HG03159 (cell line): ENCODE data around the gene NUP93.
"Not testable (repeated sequence)": the region's sequence is repeated elsewhere in the genome, so short reads cannot be mapped to it uniquely, and the experiment has no call there.

Experiments used
- ATAC-seq: cut with Tn5 transposase; IDR thresholded peaks from one replicate; pipeline ENCODE4 v1.9.1; 2021; ENCODE audit warnings: mild to moderate bottlenecking, moderate library complexity; ENCODE audit not compliant: unreplicated experiment

The NUP93 gene

DNA sequence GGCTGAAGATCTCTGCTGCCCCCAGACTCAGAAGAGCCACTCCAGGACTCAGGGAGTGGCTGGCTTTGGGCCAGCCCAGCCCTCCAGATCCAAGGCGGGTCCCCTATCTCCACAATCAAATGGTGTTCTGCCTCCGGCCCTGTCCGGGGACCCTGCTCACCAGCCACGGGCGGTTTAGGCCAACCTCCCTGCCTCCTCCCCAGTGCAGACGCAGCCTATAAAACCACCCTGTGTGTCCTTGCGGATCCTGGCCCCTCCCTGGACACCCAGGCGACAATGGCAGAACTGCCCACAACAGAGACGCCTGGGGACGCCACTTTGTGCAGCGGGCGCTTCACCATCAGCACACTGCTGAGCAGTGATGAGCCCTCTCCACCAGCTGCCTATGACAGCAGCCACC, 135.0 kb downstream of the NUP93 start, which contains the start of gene SLC12A3:
SLC12A3 (plus strand) TSS at position 248 of the 400 bp plus-strand sequence; CDS start at position 277, 29 bp downstream.
- no peak for ATAC-seq

- ATAC-seq, result no peak
Observed at GRCh38 chr16:56865394-56866062, 135.6 kb downstream of the NUP93 start.

GRCh38 chr16:56866955-56867830, 137.3 kb downstream of the NUP93 start:
- ATAC-seq, result no peak

GRCh38 chr16:56868175-56868574, 138.2 kb downstream of the NUP93 start:
- no peak for ATAC-seq

DNA sequence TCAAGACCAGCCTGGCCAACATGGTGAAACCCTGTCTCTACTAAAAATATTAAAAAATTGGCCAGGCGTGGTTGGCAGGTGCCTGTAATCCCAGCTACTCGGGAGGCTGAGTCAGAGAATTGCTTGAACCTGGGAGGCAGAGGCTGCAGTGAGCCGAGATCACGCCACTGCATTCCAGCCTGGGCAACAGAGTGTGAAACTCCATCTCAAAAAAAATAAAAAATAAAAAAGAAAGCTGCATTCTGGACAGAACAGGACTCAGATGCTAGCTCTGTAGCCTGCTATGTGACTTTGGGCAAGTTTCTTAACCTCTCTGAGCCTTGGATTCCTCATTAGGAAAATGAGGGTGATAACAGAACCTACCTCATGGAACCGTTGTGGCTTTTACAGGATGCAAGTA, 138.8 kb downstream of the NUP93 start:
- not testable (repeated sequence) for ATAC-seq

DNA sequence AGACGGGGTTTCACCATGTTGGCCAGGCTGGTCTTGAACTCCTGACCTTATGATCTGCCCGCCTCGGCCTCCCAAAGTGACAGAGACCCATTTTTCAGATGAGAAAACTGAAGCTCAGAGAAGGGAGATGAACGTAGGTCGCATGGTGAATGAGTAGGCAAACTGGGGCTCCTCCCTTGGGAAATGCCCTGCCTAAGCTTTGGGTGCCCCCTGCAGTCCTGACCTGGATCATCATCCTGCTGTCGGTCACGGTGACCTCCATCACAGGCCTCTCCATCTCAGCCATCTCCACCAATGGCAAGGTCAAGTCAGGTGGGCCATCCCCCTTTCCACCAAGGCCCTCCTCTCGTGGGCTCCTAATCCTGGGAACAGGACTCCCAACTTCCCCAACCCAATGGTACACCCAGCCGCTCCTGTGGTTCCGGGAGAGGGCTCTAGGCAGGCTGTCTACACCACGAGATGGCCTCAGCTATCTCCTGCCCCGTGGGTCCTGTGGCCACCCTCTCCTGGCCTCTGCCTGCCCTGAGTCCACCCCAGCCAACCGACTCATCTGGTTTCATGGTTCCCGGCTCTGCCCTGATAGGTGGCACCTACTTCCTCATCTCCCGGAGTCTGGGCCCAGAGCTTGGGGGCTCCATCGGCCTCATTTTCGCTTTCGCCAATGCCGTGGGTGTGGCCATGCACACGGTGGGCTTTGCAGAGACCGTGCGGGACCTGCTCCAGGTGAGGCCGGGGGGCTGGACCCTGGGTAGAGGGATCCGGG, 139.8 kb downstream of the NUP93 start:
- ATAC-seq, result no peak

DNA sequence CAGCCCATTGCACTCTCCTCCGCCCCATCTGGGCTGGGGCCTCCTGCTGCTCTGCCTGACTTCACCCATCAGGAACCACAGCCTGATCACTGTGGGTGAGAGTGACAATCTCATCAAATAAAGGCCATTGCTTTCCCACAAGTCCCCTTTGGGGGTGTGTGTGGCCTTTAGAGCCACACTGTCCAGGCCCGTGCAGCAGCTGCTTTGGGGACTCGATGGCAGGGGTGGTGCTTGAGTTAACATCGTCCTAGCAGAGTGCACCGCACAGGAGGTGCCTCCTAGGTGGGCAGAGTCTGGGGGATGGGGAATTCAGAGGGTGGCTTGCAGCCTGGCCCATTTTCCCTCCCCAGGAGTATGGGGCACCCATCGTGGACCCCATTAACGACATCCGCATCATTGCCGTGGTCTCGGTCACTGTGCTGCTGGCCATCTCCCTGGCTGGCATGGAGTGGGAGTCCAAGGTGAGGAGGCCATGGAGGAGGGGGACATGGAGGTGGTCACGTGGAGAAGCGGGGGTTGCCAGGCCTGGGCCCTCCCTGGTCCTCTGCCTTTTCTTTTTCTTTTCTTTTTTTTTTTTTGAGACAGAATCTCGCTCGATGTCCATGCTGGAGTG, 140.5 kb downstream of the NUP93 start:
- no peak for ATAC-seq

DNA sequence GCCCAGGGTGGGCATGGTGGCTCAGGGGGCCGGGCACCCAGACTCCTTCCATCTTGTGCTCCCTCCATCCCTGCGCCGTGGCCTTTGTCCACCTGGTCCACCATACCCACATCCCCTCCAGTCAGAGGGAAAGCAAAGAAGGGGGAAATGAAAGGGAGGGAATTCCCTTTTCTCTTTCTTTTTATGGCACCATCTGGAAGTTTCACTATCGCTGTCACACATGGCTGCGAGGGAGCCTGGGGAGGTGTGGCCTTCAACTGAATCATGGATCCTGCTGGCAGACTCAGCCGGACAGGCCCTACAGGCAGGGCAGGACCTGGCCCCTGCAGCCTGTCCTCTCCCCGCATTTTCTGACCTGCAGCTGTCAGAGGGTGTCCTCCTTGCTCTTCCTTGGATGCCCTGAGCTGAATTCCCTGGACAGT, 141.3 kb downstream of the NUP93 start:
- ATAC-seq, result no peak

DNA sequence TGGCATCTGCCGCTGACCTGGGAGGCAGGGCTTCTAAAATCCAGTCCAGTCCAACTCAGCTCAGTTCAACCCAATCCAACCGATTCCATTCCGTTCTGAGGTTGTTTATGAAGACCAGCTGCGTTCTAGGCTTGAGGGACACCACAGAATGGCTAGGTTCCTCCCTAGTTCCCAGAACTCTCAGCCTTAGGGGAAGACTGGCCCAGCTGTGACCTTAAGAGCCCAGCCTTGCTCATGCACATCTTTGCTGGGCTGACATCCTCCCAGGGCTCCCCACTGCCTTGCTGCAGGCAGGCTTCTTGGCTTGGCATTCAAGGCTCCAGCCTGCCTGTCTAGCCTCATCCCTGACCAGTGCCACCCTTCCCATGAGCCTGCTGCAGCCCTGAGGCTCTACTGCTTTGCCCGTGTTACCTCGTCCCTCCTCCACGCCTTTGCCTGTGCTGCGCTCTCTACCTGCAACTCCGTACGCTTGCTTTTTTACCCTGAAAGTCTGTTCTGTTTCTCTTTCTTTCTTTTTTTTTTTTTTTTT, 143.0 kb downstream of the NUP93 start:
- no peak for ATAC-seq

GRCh38 chr16:56874800-56875199, 144.9 kb downstream of the NUP93 start:
- no peak for ATAC-seq

DNA sequence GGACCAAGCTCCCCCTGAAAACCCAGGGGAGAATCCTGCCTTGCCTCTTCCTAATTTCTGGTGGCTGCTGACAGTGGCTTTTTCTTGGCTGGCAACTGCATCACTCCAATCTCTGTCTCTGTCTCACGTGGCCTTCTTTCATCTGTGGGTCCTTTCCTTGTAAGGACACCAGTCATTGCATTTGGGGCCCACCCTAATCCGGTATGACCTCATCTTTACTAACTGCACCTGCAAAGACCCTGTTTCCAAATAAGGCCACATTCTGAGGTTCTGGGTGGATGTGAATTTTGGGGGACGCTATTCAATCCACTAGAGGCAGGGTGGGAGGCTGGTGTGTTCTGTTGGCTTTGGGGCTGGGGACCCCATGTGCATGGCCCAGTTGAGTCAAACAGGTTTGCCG, 146.1 kb downstream of the NUP93 start:
- ATAC-seq, result no peak

GRCh38 chr16:56877486-56878182, 147.7 kb downstream of the NUP93 start:
- no peak for ATAC-seq

DNA sequence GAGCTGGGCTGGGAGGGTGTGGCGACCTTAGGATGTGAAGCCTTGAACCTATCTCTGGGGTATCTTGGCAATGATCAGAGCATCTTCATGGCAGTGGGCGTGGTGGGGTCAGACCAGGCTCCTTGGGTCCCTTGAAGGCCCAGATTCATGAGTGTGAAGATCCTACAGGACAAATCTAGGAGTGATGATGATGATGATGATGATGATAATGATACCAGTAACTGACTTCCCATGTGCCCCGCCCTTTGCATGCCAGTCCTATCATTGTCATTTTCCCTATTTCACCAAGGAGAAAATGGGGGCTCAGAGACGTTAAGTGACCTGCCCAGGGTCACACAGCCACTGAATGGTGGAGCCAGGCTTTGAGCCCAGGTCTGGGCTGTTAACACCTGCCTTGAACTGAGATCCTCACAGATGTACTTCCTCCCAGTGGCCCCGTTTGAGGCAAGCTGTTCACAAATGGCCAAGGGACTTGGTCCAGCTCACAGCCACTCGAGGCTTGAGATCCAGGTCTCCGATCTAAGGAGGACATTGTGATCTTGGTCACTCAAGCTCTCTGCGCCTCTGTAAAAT, 148.4 kb downstream of the NUP93 start:
- no peak for ATAC-seq

DNA sequence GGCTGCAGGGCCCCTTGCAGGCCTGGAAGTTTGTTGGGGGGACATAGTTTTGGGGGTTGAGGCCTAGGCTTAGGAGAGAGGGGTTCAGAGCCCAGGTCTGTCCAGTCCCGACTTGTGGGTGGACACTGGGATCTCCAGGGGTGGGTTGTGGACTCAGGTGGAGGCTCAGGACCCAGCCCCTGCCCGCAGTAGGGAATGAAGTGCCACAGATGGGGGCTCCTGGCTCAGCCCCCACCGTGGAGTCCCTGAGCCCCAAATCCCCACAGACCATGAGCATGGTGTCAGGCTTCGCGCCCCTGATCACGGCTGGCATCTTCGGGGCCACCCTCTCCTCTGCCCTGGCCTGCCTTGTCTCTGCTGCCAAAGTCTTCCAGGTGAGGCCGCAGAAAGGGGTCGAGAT, 149.3 kb downstream of the NUP93 start:
- no peak for ATAC-seq

DNA sequence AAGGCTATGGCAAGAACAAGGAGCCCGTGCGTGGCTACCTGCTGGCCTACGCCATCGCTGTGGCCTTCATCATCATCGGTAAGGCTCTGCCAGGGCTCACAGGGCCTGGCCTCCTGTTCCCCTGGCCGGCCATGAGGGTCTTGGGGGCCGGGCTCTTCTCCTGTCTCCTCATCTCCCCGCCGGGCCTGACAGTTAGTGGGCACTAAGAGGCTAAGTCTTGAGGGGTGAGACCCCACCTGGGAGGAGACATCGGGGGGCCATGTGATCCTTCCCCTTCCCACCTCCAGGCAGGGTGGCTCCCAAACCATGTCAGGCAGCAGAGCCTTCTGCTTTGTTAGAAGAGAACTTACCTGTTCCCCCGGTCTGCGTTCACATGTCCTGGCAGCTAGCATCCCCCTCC, 150.2 kb downstream of the NUP93 start:
- no peak for ATAC-seq

GRCh38 chr16:56880685-56881084, 150.8 kb downstream of the NUP93 start:
- ATAC-seq, result no peak

GRCh38 chr16:56882077-56882800, 152.3 kb downstream of the NUP93 start:
- ATAC-seq, result no peak

- no peak for ATAC-seq
Observed at GRCh38 chr16:56883586-56883985, 153.7 kb downstream of the NUP93 start.

- ATAC-seq, result no peak
Observed at GRCh38 chr16:56884026-56884582, 154.2 kb downstream of the NUP93 start.
